NCI-H1417 (cell line): ENCODE results near the gene TPST2.

Source experiments
- DNase-seq, 3 experiments: peaks; one replicate each; lab custom pipeline; 2025; lab: John Stamatoyannopoulos, UW

The TPST2 gene

DNA sequence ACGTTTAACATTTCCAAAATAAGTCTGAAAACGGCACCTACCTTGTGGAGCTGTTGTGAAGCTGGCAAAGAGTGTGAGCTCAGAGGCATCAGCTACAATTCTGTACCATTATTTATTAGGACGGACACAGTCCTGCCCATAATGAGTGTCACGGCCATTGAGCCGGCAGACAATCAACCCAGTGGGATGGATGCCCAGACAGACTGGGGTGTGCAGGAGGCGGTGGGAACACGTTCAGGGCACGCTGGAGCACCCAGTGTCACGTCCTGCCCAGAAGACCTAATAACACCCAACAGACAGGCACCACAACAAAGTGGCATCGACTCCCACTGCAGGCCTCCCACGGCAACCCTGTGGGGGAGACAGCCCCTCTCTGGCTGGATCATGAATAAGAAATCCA, 34.5 kb downstream of the TPST2 start:
- DNase-seq, result no peak

DNA sequence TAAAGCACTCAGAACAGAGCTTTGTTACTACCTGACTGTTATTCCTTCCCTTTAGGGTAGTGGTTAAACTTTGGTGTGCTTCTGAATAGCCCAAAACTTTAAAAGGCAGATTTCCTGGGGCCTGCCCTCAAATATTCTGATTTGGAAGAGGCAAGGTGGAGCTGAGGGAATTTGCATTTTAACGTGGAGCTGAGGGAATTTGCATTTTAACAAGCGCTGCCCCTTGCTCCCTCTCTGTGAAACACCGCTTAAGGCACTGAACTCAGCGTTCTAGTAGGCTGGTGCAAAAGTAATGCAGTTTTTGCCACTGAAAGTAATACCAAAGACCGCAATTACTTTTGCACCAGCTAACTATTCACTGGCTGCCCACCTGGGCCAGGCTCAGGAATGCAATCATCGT, 35.0 kb downstream of the TPST2 start:
- no peak for DNase-seq

DNA sequence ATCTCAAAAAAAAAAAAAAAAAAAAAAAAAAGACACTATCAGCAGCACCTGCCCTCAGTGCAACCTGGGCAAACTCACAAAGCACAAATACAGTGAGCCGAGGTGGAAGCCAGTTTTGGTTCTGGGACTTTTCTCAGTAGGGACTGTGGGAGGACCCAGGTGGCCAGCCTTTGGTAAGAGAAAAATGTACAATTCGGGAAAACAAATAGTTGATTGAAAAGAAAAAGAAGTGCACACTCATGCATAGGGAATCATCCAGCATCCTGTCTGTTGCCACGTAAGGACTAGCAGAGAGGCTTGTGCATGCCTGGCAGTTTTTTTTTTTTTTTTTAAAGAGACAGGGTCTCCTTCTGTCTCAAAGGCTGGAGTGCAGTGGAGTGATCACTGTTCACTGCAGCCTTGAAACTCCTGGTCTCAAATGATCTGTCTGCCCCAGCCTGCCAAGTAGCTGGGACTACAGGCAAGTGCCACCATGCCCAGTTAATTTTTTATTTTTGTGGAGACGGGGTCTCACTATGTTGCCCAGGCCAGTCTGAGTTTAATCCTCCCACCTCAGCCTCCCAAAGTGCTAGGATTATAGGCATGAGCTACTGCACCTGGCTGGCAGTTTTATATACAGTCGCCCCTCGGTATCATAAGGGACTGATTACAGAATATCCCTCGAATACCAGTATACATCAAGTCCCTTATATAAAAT, 36.7 kb downstream of the TPST2 start:
- peak in 2 of 3 experiments; percentile 15 to 60 for DNase-seq

DNA sequence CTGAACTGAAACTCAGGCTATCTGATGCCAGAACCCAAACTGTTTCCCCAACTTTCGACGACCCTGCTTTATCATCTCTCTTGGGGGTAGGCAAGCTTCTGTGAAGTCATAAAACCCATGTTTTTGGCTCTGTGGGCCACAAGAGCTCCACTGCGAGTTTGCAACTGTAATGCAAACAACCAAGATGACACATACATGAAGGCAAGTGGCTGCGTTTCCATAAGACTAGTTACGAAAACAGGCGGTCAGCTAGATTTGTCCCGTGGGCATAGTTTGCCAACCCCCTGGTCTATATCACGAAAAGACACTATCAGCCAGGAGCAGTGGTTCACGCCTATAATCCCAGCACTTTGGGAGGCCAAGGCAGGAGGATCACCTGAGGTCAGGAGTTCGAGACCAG, 37.5 kb downstream of the TPST2 start:
- DNase-seq, result no peak

DNA sequence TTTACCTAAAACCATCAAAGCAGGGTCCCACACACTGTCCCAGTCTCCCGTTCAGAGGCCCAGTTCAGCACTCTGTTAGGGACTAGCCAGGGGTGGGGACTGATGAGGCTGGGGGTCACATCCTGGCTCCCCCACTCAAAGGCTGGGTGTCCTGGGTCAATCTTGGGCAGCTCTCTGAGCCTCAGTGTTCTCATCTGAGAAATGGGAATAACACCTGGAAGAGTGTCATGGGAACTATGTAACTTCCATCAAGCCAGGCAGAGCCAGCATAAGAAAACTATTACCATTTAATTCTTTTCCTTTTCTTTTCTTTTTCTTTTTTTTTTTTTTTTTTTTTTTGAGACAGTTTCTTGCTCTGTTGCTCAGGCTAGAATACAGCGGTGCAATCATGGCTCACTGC, 38.4 kb downstream of the TPST2 start:
- no peak for DNase-seq

DNA sequence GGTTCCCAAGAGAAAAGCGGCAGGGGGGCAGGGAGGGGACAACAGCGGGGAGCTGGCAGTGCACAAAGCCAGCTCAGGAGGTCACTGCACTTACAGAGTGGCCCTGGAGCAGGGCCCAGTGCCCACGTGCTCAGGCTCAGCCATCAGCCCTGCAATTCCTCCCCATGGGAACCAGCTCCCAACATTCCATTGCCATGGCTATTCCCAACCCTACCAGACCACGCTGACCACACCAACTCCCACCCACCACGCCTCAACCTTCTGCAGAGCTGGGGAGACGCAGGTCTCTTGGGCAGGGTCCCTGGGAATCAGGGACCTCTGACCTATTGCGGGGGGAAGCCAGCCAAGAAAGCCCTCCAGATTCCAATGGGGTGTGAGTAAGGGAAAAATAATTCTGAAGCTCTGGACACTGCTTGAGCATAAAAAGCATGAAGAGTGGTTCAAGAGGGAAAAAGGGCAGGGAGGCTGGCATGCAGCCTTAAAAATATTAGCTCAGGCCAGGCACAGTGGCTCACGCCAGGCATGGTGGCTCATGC, 39.4 kb downstream of the TPST2 start:
- no peak for DNase-seq

DNA sequence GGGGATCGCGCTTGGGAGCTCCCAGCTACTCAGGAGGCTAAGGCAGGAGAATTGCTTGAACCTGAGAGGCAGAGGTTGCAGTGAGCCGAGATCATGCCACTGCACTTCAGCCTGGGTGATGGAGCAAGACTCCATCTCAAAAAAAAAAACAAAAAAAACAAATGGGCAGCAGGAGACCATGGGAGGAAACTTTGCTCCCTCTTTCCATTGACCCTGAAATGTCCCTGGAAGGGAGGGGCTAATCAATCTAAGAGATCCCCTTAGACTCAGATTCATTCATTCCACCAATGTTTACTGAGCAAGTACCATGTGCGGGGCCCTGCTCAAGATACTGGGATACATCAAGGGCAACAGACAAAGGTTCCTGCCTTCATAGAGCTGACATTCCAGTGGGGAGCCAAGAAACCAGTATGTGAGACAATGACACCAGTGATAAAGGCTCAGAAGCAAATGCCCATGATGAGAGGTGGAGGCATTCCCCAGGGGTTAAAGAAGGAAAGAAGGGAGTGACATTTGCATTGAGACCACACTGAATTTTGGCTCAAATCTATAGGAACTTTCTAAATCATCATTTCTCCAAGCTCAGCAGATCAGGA, 39.9 kb downstream of the TPST2 start:
- no peak for DNase-seq

DNA sequence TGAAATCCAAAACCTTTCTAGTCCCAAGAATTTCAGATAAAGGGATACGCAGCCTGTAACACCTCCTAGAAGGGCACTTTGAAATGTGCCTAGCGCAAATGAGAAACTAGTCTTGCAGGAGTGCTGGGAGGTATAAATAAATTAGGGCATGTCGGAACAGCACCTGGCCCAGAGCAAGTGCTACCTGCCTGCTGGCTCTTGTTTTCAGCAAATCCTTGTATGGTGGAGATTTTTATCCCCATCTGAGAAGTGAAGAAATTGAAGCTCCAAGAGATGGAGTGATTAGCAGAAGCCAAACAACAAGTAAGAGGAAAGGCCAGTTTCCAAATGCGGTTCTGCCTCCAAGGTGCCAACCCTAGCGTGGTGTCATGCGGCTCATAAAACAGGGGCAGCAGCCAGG, 40.9 kb downstream of the TPST2 start:
- DNase-seq, result no peak

DNA sequence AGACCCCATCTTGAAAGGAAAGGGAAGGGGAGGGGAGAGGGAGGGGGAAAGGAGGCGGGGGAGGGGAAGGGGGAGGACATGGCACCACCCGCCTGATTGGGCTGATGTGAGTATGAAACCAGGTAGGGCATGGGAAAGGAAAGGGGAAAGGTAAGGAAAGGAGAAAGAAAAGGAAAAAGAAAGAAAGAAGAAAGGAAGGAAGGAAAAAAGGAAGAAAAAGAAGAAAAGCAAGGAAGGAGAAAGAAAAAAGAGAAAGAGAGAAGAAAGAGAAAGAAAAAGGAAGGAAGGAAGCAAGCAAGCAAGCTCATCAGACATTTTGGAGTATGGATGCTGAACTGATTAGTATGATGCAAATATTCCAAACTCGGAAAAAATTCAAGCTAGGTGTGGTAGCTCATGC, 41.6 kb downstream of the TPST2 start:
- DNase-seq, result no peak

DNA sequence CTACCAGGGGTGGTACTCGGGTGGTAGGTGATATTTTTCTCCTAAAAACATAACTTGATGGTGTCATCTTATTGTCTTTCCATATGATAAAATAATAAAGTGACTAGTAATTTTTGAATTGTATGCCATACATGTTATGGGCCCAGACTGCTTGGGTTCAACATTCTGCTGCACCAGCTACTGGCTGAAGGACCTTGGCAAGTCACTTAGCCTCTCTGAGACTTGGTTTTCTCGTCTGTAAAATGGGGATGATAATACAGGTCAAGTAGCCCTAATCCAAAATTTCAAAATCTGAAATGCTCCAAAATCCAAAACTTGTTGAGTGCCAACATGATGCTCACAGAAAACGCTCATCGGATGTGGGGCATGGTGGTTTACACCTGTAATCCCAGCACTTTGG, 42.1 kb downstream of the TPST2 start:
- no peak for DNase-seq

DNA sequence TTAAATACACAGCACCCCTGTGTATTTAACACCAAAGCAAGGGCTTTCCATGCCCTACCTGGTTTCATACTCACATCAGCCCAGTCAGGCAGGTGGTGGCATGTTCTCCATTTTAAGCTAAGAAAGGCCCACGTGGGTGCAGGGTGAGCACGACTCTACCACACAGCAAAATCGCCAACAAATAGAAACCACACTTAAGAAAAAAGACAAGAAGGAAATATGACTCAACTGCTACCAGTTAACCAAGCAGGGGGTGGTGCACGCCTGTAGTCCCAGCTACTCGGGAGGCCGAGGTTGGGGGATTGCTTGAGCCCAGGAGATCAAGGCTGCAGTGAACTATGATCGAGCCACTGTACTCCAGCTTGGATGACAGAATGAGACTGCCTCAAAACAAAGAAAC, 42.5 kb downstream of the TPST2 start:
- no peak for DNase-seq

DNA sequence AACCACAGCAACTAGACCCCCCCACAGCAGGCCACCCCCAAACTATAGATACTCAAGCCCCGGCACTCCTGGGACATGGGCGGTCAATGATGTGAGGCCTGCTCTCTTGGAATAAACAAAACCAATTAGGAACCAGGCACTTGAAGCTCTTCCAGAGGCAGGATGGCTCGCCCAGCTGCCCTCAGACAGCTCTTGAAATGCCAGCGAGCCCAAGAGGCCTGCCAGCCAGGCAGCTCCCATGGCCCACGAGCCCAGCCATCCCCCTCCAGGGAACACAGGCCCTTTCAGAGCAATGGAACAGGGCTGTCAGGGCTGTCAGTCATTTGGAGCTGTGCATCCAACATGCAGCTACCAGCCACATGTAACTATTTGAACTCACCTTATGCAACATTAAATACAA, 43.6 kb downstream of the TPST2 start:
- DNase-seq, result peak in 1 of 3 experiments; percentile 47

DNA sequence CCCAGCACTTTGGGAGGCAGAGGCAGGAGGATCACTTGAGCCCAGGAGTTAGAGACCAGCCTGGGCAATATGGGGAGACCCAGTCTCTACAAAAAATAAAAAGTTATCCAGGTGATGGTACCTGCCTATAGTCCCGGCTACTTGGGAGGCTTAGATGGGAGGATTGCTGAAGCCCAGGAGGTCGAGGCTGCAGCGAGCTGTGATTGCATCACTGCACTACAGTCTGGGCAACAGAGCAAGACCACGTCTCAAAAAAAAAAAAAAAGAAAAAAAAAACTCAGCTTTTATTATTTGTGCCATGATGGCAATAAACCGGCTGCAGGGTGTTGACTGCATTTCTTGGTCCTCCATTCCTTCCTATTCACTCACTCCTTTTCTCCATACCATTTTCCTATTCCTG, 44.1 kb downstream of the TPST2 start:
- DNase-seq, result no peak

DNA sequence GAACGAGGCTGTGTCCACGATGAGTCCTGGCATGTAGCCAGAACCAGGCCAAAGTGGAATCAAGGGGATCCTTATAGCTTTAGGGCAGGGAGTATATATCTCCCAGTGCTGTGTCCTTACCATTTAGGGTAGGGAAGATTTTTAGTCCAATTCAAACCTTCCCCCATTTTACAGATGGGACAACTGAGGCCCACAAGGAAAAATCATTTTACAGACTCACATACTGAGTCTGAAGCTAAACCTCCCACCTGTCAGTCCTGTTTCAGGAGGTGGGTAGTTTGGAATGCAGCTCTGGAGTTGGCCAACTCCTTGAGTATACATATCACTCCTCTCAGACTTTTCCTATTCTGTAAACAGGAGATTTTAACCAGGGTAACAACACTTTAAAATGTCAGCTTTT, 44.5 kb downstream of the TPST2 start:
- no peak for DNase-seq

DNA sequence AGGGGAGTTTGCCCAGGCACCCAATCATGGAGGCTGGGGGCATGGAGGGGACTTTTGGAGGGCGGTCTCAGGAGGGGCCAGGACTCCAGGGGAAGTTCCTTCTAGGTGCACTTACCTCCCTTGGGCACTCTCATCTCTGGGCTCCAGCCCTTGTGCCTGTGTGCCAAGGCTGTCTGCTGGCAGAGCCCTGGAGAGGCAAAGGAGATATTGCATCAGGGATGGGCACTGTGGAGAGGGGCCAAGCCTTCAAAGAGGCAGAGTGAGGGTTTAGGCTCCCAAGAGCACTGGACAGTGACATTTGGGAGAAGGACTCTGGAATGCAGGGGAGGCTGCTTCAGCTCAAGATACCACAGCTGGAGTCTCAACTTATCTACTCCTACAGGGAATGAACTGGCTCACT, 45.4 kb downstream of the TPST2 start:
- no peak for DNase-seq

DNA sequence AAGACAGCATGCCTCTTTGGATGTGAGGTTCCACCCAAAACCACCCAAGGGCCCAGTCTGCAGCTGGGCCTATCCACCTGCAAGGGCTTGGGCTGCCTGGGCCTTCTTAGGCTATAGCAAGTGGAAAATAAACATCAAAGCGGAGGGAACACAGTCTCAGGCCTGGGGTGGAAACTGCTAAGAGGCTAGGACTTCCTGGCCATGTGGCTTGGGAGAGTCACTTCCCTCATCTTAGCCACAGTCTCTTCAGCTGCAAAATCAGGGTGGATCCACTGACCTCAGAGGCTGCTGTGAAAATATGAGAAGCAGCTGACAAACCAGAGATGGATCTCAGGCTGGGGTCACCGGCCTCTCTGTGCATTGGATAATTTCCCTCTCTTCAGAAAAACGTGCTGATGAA, 47.1 kb downstream of the TPST2 start:
- DNase-seq, result no peak

DNA sequence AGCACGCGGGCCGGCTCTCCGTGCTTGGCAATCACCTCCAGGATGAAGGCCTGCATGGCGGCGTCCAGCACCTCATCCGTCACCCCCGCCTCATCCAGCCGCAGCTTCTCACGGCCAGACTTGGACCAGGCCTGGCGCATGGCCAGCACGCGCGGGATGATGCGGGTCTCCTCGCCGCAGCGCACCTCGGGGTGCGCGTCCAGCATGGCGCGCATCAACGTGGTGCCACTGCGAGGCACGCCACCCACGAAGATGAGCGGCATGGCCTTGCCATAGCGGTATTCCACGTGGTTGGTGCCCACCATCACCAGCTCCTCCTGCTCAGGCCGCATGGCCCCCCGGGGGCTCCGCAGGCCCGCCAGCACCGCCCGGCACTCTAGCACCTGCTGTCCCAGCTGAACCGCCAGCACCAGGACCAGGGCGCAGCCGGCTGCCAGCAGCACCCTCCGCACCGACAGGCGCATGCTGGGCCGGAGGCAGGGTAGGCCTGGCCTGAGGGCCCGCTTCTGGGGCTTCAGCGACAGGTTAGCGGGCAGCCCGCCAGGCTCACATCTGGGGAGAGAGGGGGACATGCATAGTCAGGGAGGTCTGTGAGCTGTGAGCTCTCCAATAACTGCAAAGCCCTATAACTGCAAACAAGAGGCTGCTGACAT, 48.6 kb downstream of the TPST2 start:
- DNase-seq, result no peak

DNA sequence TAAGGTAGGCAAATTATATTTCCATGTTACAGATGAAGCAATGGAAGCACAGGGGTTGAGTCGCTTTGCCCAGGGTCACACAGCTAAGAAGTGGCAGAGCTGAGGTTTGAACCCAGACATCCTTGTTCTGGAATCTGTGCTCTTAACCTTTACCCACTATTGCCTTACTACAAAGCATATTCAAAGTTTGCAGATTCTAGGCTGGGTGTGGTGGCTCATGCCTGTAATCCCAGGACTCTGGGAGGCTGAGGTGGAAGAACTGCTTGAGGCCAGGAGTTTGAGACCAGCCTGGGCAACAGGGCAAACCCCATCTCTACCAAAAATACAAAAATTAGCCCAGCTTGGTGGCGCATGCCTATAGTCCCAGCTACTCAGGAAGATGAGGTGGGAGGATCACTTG, 49.8 kb downstream of the TPST2 start:
- no peak for DNase-seq

DNA sequence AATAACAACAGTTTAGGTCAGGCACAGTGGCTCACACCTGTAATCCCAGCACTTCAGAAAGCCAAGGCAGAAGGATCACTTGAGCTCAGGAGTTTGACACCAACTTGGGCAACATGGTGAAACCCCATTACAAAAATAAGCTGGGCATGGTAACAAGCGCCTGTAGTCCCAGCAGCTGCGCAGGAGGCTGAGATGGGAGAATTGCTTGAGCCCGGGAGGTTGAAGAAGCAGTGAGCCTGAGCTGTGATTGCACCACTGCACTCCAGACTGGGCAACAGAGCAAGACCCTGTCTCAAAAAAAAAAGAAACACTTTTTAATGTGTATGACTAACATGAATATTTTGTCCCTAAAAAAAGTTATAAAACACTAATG, 53.2 kb downstream of the TPST2 start:
- no peak for DNase-seq

DNA sequence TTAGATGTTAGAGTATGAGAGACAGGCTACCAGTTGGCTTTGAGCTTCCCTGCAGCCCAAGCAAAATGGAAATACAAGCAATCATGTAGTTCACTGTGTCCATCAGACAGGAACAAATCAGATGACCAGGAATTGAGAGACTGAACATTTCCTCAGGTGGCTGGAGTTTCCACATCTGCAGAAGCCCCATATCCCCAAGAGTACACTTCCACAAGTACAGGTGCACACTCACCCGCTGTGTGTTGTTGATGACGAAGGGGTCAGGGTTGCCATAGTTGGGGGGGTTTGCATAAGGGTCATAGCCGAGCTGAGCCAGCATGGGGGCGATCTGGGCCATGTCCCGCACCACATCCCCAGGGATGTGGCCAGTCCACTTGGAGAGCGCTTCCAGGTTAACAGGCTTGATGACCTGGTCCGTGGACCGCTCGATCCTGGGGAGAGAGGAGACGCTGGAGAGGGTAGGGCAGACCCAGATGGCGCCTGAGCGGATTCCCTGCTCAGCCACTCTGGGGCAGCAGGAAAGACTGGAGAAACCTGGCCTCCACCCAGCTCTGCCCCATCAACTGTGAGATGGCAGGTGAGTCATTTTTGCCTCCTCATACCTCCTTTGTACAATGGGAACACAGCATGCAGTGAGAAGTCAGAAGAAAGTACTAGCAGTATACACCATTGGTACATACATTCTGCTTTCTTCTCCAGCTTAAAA, 53.7 kb downstream of the TPST2 start:
- DNase-seq, result no peak

DNA sequence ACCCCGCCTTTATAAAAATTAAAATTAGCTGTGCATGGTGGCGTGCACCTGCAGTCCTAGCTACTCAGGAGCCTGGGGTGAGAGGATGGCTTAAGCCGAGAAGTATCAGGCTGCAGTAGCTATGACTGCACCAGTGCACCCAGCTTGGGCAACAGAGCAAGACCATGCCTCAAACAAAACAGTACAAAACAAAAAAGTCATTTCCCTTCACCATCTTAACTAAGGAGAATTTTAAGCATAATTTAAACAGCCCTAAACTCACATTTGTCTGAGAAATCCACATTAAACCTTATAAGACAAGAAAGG, 54.4 kb downstream of the TPST2 start:
- no peak for DNase-seq

DNA sequence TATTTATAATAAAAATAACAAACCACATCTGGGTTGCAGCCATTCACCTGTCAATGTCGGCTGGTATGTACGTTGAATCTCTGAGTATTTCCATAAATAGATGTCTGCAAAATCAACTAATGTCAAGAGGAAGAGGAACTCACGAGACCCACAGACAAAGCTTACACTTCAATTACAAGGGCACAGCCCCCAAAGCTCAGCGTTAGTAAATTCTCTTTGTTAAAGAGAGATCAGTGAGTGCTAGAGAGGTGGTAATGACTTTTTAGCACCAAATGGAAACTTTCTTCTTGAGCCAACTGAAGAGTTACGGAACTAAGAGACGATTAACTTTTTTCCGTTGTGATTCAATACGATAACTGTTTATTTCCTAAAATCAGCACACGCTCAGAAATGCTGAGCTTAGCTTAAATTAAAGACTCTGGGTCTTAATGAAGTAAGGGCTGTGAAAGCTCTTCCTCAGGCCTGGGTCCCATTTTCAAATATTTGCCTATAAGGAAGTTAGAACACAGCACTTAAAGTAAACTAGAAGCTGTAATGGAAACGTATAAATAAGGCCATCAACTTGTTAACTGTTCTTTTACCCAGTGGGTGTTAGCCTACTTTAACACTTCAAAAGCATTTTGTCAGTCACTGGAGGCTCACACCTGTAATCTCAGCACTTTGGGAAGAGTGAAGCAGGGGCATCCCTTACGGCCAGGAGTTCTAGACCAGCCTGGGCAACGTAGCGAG, 54.9 kb downstream of the TPST2 start:
- DNase-seq, result no peak
